ENCODE measurements around the gene NCAPH2.

Gene NCAPH2

DNA sequence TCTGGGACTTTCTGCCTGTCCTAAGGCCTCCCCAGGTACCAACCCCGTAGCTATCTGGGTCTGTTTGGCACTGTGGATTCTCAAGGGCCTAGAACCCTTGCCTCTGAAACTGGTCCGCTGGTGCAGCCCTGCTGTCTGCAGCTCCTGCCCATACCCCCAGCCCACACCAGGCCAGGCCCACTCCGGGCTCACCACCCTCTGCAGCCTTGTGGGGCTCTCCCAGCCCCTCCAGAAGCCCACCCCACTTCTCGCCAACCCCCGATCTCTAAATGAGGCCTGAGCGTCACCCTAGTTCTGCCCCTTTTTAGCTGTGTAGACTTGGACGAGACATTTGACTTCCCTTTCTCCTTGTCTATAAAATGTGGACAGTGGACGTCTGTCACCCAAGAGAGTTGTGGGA is 42.4 kb downstream of the NCAPH2 start:
- DNase-seq, result no peak

DNA sequence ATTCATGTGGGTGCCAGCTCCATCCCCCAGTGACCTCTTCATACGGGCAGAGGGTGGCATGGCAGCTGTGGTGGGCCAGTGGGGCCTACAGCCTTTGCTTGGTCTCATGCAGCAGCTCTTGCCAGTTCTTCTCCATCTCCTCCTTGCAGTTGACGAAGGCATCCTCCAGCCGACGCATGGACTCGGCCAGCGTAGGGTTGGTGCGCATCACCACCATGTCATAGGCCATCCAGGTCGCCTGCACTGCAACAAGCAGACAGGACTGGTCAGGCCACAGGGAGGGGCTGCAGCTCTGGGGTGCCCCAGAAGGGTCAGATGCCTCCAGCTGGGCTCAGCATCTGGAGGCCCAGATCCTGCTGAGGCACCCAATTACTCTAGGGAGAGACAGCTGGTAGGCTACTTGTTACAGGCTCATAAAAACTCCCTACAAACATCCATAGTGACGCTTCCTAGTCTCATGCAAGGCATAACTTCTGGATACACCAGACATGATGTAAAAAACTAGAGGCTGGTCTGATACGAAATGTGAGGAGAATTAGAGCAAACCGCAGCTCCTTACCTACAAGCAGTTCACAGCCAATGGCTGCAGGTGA is 43.2 kb downstream of the NCAPH2 start:
- no peak for DNase-seq

DNA sequence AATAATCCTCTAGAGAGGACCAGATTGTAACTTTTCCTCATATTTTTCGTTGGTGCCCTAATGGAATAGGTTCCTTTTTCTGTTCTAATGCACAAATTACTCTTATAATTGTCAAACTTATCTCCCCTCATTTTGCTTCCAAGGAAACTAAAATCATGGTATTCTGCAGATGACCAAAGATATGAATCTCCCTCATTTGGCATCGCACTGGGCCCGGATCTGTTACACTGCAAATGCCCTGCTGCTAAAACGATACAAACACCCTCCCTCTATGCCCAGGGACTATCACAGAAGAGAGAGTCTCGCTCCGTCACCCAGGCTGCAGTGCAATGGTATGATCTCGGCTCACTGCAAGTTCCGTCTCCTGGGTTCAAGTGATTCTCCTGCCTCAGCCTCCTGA is 45.3 kb downstream of the NCAPH2 start:
- no peak for DNase-seq

DNA sequence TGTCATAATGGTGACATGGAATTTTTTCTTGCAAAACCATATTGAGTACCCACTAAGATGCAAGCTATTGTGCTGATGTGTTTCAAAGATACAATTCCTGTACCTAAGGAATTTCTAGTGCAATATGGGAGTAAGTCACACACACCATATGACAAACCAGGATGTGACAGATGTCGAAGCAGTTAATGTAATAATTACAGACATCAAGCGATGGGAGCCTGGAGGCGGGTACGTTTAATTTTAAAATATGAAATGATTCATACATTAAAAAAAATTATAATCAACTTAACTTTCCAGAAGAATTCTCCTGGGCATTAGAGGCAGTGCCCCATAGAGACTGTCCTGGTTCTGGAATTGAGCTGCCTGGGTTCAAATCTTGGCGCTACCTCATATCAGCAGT is 48.7 kb downstream of the NCAPH2 start:
- DNase-seq, result no peak

DNA sequence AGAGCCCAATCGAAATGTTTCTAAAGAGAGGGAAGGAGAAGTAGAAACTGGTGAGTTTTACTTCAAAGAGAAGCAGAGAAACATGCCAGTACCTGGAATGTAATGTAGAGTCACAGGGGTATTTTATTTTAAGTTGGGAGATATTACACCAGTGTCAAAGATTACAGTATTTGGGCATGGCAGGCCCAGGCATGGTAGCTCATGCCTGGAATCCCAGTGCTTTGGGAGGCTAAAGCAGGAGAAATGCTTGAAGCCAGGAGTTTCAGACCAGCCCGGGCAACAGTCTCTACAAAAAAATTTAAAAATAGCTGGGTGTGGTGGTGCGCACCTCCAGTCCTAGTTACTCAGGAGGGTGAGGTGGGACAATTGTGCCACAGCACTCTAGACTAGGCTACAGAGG is 52.0 kb downstream of the NCAPH2 start:
- no peak for DNase-seq

DNA sequence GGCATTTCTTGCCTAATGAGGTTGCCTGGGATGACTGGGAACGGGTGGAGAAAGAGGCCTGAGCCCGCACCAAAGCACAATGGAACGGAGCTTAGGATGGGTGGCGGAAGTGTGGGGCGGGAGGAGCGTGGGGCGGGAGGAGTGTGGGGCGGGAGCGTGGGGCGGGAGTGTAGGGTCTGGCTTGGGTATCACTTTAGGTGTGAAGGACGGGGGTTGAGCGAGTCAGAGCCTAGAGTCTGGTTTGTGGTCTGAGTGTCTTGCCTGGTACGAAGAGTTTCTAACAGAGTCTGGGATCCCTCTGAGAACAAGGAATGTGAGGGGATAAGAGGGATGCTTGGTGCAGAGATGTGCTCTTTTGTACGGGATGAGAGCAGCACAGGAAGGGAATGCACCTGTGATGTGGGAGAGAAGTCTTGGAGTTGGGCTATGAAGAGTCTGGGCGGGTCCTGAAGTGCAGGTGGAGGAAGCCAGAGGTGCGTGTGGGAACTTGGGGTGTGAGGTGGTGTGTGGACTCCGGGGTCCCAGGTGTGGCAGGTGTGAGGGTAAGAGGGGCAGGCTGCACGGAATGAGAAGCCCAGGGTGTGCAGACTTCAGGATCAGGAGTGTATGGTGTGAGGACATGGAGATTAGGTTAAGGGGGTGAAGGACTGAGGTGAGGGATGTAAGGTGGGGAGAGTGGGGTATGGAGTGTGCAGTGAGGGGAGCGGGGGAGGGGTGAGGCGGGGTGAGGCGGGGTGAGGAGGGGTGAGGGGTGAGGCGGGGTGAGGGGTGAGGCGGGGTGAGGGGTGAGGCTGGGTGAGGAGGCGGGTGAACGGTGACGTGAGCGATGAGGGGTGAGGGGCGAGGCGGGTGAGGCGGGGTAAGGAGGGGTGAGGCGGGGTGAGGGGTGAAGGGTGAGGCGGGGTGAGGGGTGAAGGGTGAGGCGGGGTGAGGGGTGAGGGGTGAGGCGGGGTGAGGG is 53.7 kb downstream of the NCAPH2 start:
- no peak for DNase-seq

DNA sequence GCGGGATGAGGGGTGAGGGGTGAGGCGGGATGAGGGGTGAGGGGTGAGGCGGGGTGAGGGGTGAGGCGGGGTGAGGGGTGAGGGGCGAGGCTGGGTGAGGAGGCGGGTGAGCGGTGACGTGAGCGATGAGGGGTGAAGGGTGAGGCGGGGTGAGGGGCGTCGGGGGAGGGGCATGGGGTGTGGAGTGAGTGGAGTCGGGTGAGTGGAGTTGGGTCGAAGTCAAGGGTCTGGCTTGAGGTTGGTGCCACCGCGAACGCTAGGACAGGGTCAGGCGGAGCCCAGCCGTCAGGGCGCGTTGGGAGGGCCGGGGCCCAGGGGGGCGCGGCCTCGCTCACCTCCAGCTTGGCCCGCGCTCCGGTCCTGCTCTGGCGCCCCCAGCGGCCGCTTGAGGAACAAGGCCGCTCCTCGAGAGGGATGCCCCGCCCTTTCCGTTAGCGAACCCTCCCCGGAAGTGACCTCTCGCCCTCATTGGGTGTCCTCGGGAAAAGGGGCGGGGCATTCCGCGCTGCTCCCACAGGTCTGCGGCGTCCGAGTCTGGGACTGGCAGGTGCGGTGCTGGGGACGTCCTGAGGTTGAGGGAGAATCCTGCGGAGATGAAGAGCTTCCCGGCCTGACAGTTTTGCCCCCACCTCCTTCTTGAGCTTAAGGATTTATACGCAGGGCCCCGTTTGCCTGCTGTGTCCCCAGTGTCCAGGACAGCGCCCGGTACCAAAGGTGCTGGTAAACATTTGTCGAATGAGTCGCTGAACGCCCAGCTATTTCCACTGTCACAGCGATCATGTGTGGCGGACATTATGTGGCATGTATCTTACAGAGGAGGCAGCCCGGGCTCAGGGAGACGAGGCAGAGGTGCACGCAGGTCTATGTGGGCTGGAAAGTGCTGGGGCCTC is 54.7 kb downstream of the NCAPH2 start, which contains the start of gene SYCE3:
Gene SYCE3 (minus strand): TSS at position 397 of the 890 bp plus-strand sequence. CDS start 6,514 bp downstream, outside the sequence.
- peak; percentile 99 for DNase-seq

DNA sequence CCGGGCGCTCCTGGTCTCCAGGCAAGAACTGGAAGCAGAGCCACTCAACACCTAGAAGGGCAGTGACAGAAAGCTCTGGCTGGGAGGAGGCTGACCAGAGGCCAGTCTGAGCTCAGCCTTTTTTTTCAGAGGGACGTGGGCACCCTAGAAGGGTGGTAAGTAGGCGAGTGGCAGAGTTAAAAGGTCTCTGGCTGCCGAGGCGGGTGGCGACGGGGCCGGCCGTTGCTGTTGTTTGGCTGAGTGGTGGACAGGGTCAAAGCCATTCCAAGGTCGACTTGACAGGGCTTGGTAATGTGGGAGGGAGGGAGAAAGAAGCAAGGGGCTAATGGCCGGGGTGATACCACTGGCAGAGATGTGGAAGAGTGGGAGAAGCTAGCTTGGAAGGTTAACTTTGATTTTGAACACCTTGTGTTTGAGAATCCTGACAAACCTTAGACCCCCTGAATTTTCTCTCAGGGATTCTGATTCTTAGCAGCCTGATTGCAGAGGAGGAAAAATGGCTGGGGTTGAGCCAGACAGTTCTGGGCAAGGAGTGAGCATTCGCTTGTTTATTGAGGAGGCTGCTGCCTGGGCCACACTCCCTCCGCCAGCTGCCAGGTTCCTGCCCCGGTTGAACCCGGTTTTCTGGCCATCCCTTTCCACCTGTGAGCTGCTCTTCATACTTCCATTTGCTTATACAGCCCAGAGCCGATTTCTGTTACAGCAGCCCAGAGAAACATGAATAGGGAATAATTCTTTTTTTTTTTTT is 55.6 kb downstream of the NCAPH2 start:
- no peak for DNase-seq

DNA sequence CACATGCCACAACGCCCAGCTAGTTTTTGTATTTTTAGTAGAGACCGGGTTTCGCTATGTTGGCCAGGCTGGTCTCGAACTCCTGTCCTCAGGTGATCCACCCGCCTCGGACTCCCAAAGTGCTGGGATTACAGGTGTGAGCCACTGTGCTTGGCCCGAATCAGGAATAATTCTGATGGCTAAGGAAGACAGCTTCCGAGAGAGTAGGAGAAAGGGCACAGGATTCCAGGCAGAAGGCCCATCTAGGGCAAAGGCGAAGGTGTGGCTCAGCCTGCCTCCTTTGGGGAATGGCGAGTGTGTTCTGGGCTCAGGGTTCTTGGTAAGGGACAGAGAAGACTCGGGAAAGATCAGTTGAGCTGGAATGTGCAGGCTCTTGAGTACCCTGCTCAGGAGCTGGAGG is 56.3 kb downstream of the NCAPH2 start:
- no peak for DNase-seq

DNA sequence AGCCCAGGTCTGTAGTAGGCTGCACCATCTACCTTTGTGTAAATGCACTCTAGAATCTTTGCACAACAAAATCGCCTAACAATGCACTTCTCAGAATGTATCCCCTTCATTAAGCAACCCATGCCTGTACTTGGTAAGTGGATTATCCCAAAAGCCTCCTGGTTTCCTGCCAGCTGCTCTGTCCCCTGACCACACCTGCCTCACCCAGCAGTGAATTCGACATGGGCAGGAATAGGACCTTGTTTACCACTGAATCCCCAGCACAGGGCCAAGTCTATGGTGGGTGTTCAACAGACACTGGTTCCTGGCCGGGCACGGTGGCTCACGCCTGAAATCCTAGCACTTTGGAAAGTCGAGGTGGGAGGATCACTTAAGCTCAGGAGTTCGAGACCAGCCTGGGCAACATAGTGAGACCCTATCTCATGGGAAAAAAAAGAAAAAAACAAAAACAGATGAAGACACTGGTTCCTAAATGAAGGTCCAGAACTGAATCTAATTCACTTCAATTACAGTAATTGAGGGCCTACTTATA is 59.8 kb downstream of the NCAPH2 start:
- DNase-seq, result no peak

DNA sequence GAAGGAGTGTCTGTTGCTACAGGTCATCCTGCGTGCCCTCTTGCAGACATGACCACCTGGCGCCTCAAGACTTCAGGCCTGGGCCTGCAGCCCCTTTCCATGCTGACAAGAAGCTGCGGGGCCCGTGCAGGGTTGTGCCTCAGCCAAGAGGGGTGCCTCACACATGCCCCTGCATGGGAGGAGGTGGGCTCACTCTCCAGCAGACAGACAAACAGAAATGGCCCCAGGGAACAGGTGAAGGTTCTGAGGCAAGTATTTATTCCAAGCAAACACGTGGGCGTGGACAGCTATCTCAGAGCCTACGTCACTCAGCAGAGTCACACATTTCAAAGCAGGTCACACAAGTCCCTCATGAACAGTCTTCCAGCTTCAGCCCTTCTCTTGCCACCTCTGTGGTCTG is 60.6 kb downstream of the NCAPH2 start:
- DNase-seq, result no peak

DNA sequence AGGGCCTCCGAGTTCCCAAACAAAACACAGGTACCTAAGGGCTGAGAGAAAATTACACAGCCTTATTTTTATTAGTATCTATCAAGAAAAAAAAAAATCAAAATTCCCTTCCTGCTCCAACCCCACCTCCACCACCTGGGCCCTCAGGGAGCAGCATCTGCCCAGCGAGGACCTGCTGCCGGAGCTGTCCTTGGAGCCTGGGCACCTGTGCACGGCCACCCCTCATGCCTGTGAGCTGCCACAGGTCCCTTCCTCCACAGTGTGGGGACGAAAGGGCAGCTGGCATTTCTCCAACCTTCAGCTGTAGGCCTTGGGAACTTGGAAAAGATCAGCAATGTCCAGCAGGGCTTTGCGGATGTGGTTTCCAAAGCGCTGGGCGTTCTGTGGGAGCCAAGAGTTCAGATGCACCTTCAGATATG is 61.0 kb downstream of the NCAPH2 start:
- no peak for DNase-seq

DNA sequence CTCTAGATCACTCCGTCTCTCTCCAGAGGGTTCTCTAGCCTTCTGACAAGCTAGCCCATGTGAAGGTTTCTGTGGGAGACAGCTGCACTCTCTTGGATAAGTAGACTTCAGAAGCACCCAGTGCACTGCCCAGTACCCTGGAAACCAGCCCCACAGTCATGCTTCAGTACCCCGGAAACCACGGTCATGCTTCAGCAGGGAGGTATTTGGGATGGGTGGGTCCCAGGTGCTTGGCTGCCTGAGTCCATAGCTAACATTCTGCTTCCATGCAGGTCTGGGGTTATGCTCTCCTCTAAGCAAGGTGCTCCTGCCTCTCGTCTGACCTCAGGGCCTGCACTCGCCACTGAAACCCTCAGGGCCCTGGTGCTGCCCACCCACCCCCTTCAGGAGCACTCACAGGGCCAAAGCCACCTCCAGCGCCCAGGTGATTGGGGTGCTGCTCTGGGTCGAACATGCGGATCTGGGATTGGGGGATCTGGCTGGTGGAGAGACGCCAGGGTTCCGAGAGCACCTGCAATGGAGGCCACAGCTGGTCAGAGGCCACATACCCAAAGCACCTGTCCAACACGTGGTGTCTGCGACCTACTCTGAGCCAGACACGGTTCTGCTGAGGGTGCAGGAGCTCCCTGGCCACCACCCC is 62.0 kb downstream of the NCAPH2 start:
- no peak for DNase-seq

DNA sequence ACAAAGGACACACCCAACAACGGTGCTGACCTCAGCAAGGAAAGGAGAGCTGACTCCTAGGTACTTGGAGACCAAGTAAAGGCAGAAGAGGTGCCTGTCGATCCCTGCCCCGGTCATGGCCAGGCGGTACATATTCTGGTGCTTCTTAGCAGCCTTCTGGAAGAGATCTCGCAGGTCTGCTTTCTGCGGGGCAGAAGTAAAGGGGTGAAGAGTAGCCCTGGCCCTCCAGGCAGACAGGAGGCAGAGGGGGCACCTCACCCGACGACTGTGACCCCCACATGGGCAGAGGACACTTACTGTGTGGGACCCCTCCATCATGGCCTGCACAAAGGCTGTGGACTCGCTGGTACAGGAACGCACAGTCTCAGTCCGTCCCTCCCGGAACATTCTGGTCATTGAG is 62.8 kb downstream of the NCAPH2 start:
- DNase-seq, result no peak

DNA sequence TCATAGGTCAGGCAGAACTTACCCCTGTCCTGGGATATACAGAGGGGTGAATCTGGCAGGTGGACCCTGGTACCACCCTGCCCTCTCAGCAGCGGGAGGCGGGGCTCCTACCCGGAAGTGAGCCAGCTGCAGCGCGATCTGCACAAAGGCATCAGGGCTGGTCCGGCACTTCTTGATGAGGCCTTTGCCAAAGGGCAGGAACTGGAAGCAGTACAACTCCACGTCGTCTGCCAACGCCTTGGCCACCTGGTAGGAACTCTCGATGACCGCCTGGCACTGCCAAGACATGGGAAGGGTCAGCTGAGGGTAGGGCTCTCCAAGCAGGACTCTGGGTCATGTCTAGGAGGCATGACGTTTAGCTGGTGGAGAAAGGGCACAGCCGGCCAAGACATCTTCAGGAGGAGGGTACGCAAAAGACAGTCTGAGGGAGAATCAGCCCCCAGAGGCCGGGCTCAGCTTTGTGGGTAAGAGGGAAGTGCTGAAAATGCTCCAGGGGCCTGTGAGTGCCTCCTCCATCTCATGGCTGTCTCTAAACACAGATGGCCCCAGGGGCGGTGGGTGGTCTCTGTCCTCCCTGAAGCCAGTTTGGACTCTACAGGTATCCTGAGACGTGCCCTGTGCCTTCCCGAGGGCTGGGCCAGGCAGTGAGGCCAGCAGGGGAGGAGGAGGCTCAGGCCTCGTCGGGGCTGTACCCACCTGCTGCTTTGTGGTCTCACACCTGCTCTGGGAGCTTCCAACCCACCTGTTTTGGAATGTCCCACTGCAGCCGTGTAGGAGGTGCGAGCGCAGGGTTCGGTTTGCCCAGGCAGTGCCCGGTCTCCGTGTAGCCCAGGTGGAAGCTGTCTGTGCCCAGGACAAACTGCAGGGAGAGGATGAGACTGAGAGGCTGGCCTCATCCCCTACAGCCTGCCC is 63.5 kb downstream of the NCAPH2 start:
- DNase-seq, result no peak

DNA sequence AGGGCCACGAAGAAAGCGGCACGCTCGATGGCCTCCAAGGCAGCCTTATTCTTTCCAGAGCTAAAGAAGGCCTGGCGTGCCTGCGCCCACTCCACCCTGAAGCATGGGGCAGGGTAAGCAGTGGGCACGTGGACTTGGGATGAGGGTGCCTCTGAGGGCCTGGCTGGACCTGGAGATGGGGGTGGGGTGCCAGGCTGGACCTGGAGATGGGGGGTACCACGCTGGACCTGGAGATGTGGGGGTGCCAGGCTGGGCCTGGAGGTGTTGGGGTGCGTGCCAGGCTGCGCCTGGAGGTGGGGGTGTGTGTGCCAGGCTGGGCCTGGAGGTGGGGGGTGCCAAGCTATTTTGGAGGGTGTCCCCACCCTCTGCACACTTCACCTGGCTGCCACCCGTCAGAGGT is 64.9 kb downstream of the NCAPH2 start:
- DNase-seq, result no peak

DNA sequence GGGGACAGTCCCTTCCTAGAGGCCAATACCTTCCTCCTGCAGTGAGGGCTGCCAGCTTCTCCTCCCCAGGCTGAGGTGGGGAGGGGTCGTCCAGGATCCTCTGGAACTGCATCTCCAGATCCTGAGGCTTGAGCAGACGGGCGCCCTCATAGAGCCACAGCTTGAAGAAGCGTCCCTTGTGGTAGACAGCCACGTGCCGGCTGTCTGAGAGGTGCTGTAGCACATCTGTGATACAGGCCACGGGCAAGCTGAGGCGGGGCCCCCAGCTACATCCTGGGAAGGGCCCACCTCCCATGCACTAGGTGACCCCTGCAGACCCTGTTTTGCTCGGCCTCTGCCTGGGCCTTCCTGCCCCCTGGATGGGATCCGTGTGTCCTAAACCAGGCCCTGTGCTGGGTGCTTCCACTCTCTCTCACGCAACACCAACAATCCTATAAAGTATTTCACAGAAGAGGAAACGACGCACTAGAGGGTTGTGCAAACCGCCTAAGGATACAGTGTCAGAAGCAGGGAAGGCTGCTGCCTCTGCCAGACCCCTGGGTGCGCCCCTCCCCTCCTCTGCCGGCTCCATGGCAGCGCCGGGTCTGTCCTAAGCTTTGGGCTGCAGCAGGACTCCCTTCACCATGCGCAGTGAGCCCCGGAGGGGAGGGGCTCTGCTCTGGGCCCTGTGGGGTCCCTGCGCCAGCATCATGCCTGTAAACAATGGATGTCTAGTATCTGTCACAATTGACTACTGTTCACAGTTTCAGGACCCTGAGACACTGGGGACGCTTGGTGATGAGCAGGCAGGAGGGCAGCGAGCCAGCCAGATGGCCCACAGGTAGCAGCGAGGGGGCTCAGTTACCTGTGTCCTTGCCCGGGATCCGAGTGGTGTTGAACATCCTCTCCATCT is 65.7 kb downstream of the NCAPH2 start:
- no peak for DNase-seq

DNA sequence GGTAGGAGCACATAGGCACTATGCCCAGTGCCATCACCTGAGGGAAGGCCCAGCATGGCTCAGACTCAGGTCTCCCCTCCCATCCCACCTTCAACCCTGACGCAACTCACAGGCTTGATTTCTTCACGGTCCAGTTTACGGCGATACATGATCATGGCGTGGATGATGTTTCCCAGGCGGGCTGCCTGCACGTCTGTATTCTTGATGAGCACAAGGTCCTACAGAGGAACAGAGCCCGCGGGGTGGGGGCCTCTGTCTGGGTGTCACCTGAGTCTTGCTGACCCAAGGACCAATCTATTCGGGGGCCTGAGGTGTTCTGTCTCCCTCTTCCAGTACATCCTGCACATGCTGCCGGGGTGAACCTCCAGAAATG is 66.3 kb downstream of the NCAPH2 start:
- no peak for DNase-seq
